ENCODE measurements around the gene MTR. TPM values are rescaled to one million over a fixed set of nuclear protein-coding genes. Genes with fewer than 3 reads are reported as not detected.

MTR gene
- total RNA-seq, 4 donors from 2014 or later = 26.1 to 41.6 (median 32.8) TPM

DNA sequence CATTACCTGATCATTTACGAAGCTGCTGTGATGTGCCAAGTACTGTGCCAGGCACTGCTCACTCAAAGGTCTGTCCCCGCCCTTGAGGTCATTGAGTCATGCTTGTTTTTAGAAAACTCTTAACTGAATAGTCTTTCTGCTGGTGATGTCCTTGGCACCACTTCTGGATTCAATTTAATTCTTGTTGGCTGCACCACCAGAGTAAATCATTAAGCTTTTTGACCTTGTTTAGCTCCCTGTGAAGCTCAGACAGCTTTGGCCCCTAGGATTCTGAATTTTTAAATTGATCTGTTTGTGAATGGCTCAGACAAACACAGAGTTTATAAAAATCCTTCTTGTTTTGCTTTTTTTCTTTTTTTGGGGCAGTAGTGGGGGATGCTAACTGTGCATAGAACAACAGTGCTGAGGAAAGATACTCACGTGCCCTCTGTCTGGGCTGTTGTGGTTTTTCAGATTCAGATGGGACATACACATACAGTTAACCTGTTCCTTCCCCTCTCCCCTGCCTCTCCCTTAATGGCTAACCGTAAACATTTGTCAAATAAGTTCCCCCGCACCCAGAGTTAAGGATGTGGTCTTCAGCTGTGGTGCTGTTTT lies 67.6 kb downstream of the MTR start:
- TF ChIP-seq, protein P1, sequence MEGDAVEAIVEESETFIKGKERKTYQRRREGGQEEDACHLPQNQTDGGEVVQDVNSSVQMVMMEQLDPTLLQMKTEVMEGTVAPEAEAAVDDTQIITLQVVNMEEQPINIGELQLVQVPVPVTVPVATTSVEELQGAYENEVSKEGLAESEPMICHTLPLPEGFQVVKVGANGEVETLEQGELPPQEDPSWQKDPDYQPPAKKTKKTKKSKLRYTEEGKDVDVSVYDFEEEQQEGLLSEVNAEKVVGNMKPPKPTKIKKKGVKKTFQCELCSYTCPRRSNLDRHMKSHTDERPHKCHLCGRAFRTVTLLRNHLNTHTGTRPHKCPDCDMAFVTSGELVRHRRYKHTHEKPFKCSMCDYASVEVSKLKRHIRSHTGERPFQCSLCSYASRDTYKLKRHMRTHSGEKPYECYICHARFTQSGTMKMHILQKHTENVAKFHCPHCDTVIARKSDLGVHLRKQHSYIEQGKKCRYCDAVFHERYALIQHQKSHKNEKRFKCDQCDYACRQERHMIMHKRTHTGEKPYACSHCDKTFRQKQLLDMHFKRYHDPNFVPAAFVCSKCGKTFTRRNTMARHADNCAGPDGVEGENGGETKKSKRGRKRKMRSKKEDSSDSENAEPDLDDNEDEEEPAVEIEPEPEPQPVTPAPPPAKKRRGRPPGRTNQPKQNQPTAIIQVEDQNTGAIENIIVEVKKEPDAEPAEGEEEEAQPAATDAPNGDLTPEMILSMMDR (IDR thresholded peaks at IDR 0.05; ENCODE audit: low read depth) = no peak

DNA sequence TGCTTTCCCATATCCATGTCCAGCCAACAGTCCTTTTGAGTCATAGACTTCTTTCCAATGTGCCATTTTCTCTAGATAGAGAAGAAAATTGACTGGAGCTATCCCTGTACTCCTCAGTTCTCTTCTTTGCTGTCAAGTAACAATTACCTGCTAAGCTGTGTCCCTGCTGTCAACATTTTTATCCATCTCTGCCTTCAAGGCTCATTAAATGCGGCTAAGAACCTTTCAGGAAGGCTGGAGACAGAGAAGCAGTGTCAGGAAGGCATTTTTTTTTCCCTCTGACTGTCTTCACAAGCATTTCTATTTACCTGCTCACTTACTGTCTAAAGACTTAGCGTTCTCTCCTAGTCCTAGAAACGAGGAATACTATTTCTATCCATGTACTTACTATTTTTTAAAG lies 69.1 kb downstream of the MTR start:
- TF ChIP-seq, protein P1 (IDR thresholded peaks at IDR 0.05; ENCODE audit: low read depth) = no peak

DNA sequence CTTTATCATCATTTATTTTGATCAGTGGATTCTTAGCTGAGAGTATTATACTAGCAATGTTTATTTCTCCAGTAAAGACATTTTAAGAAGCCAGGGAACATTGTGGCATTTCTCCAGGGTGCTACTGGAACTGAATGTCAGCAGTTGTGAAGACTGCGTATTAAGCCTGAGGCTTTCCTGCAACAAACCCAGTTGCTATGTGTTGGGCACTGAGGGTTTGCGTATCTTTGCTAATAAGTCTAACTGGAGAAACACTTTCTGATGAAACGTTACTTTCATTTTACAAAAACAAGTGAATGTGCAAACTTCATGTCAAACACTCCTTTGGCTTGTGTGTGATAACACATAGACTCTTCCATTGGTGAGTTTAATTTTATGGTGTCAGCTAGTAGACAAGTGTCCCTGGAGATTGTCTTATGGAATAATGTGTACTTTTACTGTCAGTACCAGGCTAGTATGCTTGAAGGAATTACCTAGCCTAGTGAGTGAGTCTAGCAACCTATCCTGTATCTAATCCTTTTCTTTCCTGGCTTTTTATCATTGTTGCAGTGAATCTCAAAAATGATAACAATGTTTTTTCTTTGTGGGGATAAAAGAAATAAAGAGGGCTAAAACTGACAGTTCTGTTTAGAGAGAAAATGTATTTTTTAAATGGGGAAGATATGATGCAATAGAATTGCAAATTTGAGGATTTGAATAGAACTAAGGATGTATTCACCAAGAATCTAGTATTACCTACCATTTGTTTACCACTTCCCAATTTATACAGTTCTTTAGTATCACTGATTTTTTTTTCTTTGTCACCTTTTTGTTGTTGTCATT lies 70.1 kb downstream of the MTR start:
- TF ChIP-seq, protein P1 (IDR thresholded peaks at IDR 0.05; ENCODE audit: low read depth) = no peak

DNA sequence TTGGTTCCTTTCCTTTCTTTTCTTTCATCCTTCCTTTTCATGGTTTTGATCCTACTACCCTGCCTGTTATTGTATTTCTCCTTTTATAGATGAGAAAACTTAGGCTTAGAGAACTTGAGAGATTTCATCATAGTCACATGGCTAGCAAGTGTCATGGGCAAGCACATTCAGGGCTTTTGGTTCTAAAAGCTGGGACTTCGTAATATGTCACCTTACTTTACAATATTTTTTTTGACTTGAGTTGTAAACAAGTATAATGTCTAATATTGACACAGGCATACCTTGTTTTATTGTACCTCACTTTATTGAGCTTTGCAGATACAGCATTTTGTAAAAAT lies 70.7 kb downstream of the MTR start:
- TF ChIP-seq, protein P1 (IDR thresholded peaks at IDR 0.05; ENCODE audit: low read depth) = no peak

DNA sequence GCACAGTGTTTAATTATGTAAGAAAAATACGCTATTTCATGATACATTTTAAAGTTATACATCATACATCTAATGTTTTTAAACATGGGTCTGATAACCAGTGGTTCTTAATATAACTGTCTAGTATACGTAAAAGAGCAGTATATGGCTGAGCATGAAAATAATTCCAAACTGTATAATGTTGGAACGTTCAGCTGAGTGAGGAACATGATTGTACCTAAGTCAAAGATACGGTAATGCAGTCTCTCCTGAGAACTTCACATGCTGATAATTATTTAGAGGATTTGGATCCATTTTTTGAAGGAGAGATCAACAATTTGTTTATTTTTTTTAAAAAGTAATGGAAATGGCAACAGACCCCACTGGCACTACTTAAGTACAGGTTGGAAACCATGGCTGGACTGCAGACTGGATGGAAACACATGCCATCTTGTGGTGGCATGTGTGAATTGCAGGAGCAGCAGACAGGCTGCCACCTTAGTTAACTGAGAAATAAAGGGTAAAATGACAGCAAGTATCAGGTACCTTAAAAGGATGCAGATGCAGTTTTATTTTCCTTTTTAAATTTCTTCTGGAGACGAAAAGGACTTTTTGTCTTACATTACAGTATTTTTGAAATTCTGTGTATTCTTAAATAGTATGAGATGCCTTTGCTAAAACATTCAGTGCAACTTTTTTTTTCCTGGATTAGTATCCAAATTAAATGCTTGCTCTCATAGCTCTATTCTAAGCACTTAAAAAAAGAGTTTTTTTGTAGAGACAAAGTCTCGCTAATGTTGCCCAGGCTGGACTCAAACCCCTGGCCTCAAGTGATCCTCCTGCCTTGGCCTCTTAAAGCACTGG lies 73.8 kb downstream of the MTR start:
- TF ChIP-seq, protein P1 (IDR thresholded peaks at IDR 0.05; ENCODE audit: low read depth) = no peak

DNA sequence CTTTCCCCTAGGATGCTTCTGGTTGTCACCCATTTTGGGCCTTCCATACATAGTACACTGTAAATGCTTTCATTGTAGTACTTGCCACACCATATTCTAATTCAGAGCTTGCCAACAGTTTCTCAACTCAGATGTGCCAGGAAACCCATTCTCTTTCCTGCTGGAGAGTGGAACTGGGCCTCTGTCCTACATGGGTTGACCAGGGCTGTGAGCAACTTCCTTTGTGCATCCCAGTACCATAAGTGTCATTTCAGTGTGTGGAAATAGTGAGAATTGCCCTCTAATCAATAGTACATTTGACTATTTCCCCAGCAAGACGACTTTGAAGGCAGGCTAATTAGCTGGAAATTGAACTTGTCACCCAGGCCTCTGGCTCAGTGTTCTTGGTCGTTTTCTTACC lies 74.8 kb downstream of the MTR start:
- TF ChIP-seq, protein P1 (IDR thresholded peaks at IDR 0.05; ENCODE audit: low read depth) = no peak

DNA sequence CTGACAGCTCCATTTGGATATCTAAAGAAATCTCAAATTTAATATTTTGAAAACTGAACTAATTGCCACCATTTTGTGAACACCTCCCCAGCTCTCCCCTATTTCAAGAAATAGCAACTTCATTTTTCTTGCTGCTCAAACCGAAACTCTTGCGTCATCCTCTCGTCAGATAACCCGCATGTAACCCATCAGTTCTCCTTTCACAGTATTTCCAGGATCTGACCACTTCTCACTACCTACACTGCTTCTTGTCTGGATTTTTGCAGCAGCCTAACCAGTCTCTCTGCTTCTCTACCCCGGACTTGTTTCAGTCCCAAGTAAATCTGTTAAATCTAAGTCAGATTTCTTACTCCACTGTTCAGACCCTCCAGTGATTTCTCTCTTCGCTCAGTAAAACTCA lies 75.6 kb downstream of the MTR start:
- TF ChIP-seq, protein P1 (IDR thresholded peaks at IDR 0.05; ENCODE audit: low read depth) = no peak

Data from subcutaneous adipose tissue (tissue), 4 donors.